ENCODE results near the gene ANO3.

DNA sequence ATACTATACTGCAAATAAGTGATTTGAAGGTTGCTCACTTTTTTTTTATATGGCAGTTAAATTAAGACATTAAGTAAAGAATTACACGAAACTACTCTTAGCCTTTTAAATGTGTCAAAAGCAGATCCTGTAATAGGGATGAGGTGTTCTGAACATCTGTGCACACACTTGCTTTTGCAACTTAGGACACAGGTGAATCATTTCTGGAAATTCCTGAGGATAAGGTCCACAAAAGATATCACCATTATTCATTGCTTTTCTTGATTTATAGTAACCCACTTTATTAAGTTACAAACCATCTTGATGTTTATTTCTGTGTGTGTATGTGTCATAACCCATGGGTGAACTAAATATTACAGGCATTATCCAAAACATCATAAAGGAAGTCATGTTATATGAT lies 334.0 kb downstream of the ANO3 start:
- TF ChIP-seq POLR2A (IDR thresholded peaks at IDR 0.05; ENCODE audit: low read depth, low read length) (no peak), TAF1 (IDR thresholded peaks at IDR 0.05; ENCODE audit: borderline replicate concordance, low read depth, low read length) (no peak), POLR2AphosphoS5 (IDR thresholded peaks at IDR 0.05; ENCODE audit: low read depth, low read length) (no peak)

Data from GM12892 (cell line).